Endometrial microvascular endothelial cells (primary cell): ENCODE measurements around the gene GNA12. TPM values are rescaled to one million over a fixed set of nuclear protein-coding genes. Genes with fewer than 3 reads are reported as not detected.
"Not testable (repeated sequence)": the region's sequence is repeated elsewhere in the genome, so short reads cannot be mapped to it uniquely, and the experiment has no call there.

Experiments used
- in situ Hi-C: cut with HindIII; loops from 2 replicates; pipeline ENCODE4 v1.10.0; 2017; ENCODE audit warnings: low sequenced_read_pairs, low pct_unique_long_range_greater_than_20kb; ENCODE audit errors: inconsistent ontology term
- total RNA-seq: library from RNA; depleted of rRNA; stranded (reverse); fragments of >200 nt; gene quantifications from one replicate; pipeline ENCODE4 v1.2.3, GENCODE V29; 2015; ENCODE audit errors: inconsistent ontology term

GNA12 gene
- total RNA-seq, 1 donor from 2014 or later = 66.5 TPM

- in situ Hi-C loops = no loop called here
Measured at GRCh38 chr7:2738766-2739549, 105.2 kb downstream of the GNA12 start.

- in situ Hi-C loops = no loop called here
Measured at GRCh38 chr7:2737771-2738540, 106.2 kb downstream of the GNA12 start.

GRCh38 chr7:2737005-2737743, 106.9 kb downstream of the GNA12 start:
- in situ Hi-C loops = not testable (repeated sequence)

GRCh38 chr7:2736411-2736914, 107.6 kb downstream of the GNA12 start:
- in situ Hi-C loops = no loop called here

- in situ Hi-C loops = no loop called here
Measured at GRCh38 chr7:2735744-2736143, 108.4 kb downstream of the GNA12 start.

- in situ Hi-C loops = no loop called here
Measured at GRCh38 chr7:2734751-2735571, 109.1 kb downstream of the GNA12 start.

- in situ Hi-C loops = no loop called here
Measured at GRCh38 chr7:2734084-2734686, 109.9 kb downstream of the GNA12 start.

- in situ Hi-C loops = no loop called here
Measured at GRCh38 chr7:2732959-2733584, 111.0 kb downstream of the GNA12 start.

GRCh38 chr7:2732388-2732787, 111.7 kb downstream of the GNA12 start:
- in situ Hi-C loops = no loop called here

- in situ Hi-C loops = no loop called here
Measured at GRCh38 chr7:2730846-2731770, 113.0 kb downstream of the GNA12 start.

GRCh38 chr7:2729893-2730716, 114.0 kb downstream of the GNA12 start:
- in situ Hi-C loops = no loop called here

- in situ Hi-C loops = no loop called here
Measured at GRCh38 chr7:2729031-2729892, 114.8 kb downstream of the GNA12 start.

GRCh38 chr7:2728316-2729030, 115.6 kb downstream of the GNA12 start:
- in situ Hi-C loops = no loop called here

- in situ Hi-C loops = not testable (repeated sequence)
Measured at GRCh38 chr7:2727206-2727605, 116.9 kb downstream of the GNA12 start.
